ENCODE data around the gene EXPH5. TPM values are rescaled to one million over a fixed set of nuclear protein-coding genes. Genes with fewer than 3 reads are reported as not detected.

Gene EXPH5
- total and polyA plus RNA-seq, 9 of the 15 experiments (the other 6 are each of a cell fraction or from before 2014, with no cell fraction given): 1.3 to 8.5 (median 4.8) TPM

GRCh38 chr11:108609682-108610081 lies 16.1 kb upstream of the EXPH5 start (continued):
- TF ChIP-seq ZNF398 (CRISPR knock-in tag; IDR thresholded peaks at IDR 0.05) (no peak), ARID4B (CRISPR knock-in tag; IDR thresholded peaks at IDR 0.05) (no peak), XRCC5 (IDR thresholded peaks at IDR 0.05; ENCODE audit: low read depth, low read length) (no peak), TFAP4 (CRISPR knock-in tag; IDR thresholded peaks at IDR 0.05; ENCODE audit: borderline replicate concordance) (peak; percentile 40; the same call in 1 of the 2 replicates), GABPB2 (CRISPR knock-in tag; conservative IDR thresholded peaks at IDR 0.05) (no peak), TEAD2 (tag; IDR thresholded peaks at IDR 0.05) (peak; percentile 76), ZNF212 (CRISPR knock-in tag; IDR thresholded peaks at IDR 0.05) (no peak), WHSC1 (IDR thresholded peaks at IDR 0.05; ENCODE audit: low read length) (no peak), MXD1 (CRISPR knock-in tag; IDR thresholded peaks at IDR 0.05; ENCODE audit: borderline replicate concordance, poor library complexity, severe bottlenecking) (no peak), CREB5 (CRISPR knock-in tag; IDR thresholded peaks at IDR 0.05) (no peak)
